Measurements from ENCODE around the gene CERK. TPM values are rescaled to one million over a fixed set of nuclear protein-coding genes. Genes with fewer than 3 reads are reported as not detected.

The CERK gene
- total and polyA plus RNA-seq, 9 of the 15 experiments (the other 6 are each of a cell fraction or from before 2014, with no cell fraction given) = 1.1 to 14.9 (median 8.7) TPM

DNA sequence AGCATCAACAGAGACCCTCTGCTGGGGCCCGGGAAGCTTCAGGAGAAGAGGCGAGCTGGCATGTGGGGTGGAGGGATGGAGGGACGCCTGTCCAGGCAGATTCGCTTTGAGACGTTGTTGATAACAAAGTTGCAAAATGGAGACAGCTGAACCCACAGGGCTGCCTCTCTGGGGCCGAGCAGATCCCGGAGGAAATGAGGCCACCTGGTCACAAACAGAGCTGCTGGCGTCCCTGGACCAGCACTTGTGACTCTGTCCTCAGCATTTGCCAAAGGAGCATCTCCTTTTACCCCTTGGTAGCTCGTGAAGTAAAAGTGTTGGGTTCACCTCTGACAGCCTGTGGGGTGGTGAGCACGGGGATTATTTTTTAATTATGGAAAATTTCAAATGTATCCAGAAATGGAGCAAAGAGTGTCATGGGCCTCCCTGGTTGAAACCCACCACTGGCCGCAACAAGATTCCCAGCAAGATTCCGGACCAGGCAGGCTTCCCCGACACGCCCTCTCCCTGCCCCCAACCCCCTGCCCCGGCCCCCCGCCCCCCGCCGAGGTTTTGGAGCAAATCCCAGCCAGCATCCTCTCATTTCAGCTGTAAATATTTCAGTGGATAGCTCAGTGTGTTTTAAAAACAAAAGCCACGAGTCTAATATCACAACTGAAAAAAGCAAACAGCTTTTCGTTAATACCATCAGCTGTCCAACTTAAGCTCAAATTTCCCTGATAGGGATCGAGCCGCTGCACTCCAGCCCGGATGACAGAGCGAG, 97.6 kb downstream of the CERK start:
- no peak overlapping the region for H3K27ac ChIP-seq (ENCODE audit: extremely low read depth, low read depth, low read length)

DNA sequence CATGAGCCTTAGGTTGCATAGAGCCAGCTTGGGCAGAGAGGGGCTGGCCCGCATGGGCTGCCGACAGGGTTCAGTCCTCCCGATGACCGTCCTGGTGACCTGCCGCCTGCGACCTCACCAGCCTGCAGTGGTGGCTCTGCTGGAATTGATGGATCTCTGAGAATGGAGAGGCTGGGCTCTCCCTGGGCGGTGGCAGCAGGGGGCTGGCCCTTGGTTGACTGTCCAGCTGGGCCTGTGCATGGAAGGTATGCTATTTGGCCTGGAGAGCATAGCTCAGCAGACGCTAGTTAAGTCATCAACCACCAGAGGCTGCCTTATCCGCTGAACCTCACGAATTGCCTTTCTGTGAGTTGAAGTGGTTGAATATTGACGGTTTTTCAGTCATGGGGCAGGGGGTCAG, 98.2 kb downstream of the CERK start:
- no peaks in the 10 kb centered on the region for H3K9me3 ChIP-seq (replicated peaks; ENCODE audit: control insufficient read depth, insufficient read depth, low read depth, low read length)
- POLR2A ChIA-PET = no interaction called here
- CTCF ChIA-PET (ENCODE audit: low intra/inter-chr PET ratio) = no interaction called here
- no peak overlapping the region for H3K27ac ChIP-seq (ENCODE audit: extremely low read depth, low read depth, low read length)
- in situ Hi-C loops (cut with MboI) (loop anchor here (10.0 kb wide), 1 partner anchor 75 kb away; no protein-coding TSS in a partner anchor), intact Hi-C loops (cut with micrococcal nuclease) (no loop called here)
- no peak for FAIRE-seq
- 87% methylated on average over 8 of the region's 11 CpGs for WGBS (ENCODE audit: insufficient coverage, low coverage, missing lambda C conversion rate)
- H2AFZ ChIP-seq (ENCODE audit: low read depth, low read length) = no peak overlapping the region
- no peak for DNase-seq (ENCODE audit: extremely low read depth in 1 of 4, low spot score in 3 of 4)
- no peaks in the 10 kb centered on the region for H4K20me1 ChIP-seq (replicated peaks; ENCODE audit: control insufficient read depth, insufficient read depth, low read length)
- H3K4me2 ChIP-seq (ENCODE audit: insufficient read depth, low read length) = no peak overlapping the region
- no peak overlapping the region for H3K9ac ChIP-seq (ENCODE audit: insufficient read depth in 1 of 2, low read depth in 2 of 2, low read length in 2 of 2)
- H3K4me1 ChIP-seq (replicated peaks in 1 of 2; ENCODE audit: control insufficient read depth in 2 of 2, insufficient read depth in 2 of 2, low read length in 2 of 2) = peaks cover 0 to 21% of the 10 kb centered on the region in 2 experiments; a peak in 2 of 5 replicates
- H3K4me3 ChIP-seq = no peak overlapping the region
- no peaks in the 10 kb centered on the region for H3K9me1 ChIP-seq (ENCODE audit: control insufficient read depth, insufficient read depth, low read length)
- no TSS peak for BruUV-seq (replicated peaks)
- TF ChIP-seq BRD9 (IDR thresholded peaks at IDR 0.05; ENCODE audit: low read depth, partially characterized antibody) = no peak
- TF ChIP-seq SMARCA4 (IDR thresholded peaks at IDR 0.05) = no peak
- TF ChIP-seq PHF8 (IDR thresholded peaks at IDR 0.05; ENCODE audit: borderline replicate concordance, low read length) = no peak
- no peak for TF ChIP-seq ZNF561 (CRISPR knock-in tag; conservative IDR thresholded peaks at IDR 0.05)
- H3K27me3 ChIP-seq (ENCODE audit: control insufficient read depth in 2 of 2, insufficient read depth in 2 of 2, low read length in 2 of 2) = no peaks in the 10 kb centered on the region
- no peaks in the 10 kb centered on the region for H3K79me2 ChIP-seq (ENCODE audit: control insufficient read depth, insufficient read depth, low read length)
- ATAC-seq = no peak
- H3K36me3 ChIP-seq (ENCODE audit: control insufficient read depth, insufficient read depth, low read length) = peaks cover 10% of the 10 kb centered on the region; the same call in 2 of the 3 replicates

More for the DNA sequence above, 97.6 kb downstream of the CERK start:
- Histone ChIP-seq H3K9me3 (replicated peaks; ENCODE audit: control insufficient read depth, insufficient read depth, low read depth, low read length) (no peaks in the 10 kb centered on the region), H4K20me1 (replicated peaks; ENCODE audit: control insufficient read depth, insufficient read depth, low read length) (no peaks in the 10 kb centered on the region), H3K36me3 (ENCODE audit: control insufficient read depth, insufficient read depth, low read length) (peaks cover 10% of the 10 kb centered on the region; the same call in 2 of the 3 replicates), H3K4me1 (replicated peaks in 1 of 2; ENCODE audit: control insufficient read depth in 2 of 2, insufficient read depth in 2 of 2, low read length in 2 of 2) (peaks cover 0 to 18% of the 10 kb centered on the region in 2 experiments; a peak in 2 of 5 replicates), H3K4me3 (no peak overlapping the region), H3K9ac (ENCODE audit: insufficient read depth in 1 of 2, low read depth in 2 of 2, low read length in 2 of 2) (no peak overlapping the region), H3K79me2 (ENCODE audit: control insufficient read depth, insufficient read depth, low read length) (0 out of 3 replicates have a peak, but pooled peaks cover 3% of the 10 kb centered on the region), H3K27me3 (ENCODE audit: control insufficient read depth in 2 of 2, insufficient read depth in 2 of 2, low read length in 2 of 2) (no peaks in the 10 kb centered on the region), H2AFZ (ENCODE audit: low read depth, low read length) (no peak overlapping the region), H3K9me1 (ENCODE audit: control insufficient read depth, insufficient read depth, low read length) (no peaks in the 10 kb centered on the region), H3K4me2 (ENCODE audit: insufficient read depth, low read length) (no peak overlapping the region)
- no peak for TF ChIP-seq ZNF146 (CRISPR knock-in tag; IDR thresholded peaks at IDR 0.05; ENCODE audit: unreplicated experiment)
- POLR2A ChIA-PET = no interaction called here
- intact Hi-C loops (cut with micrococcal nuclease) = no loop called here
- CTCF ChIA-PET (ENCODE audit: low intra/inter-chr PET ratio) = no interaction called here
- FAIRE-seq (no peak), ATAC-seq (no peak), DNase-seq (ENCODE audit: extremely low read depth in 1 of 4, low spot score in 3 of 4) (no peak)
- WGBS (ENCODE audit: insufficient coverage, low coverage, missing lambda C conversion rate) = 84% methylated on average over 19 of the region's 24 CpGs
- no TSS peak for BruUV-seq (replicated peaks)
- in situ Hi-C loops (cut with MboI) = loop anchor here (10.0 kb wide), 1 partner anchor 76 kb away; no protein-coding TSS in a partner anchor
